ENCODE data around the gene FGA. TPM values are rescaled to one million over a fixed set of nuclear protein-coding genes. Genes with fewer than 3 reads are reported as not detected.

FGA gene
- polyA plus RNA-seq, 1 of the 3 experiments (the other 2 are of a cell fraction) = not detected

DNA sequence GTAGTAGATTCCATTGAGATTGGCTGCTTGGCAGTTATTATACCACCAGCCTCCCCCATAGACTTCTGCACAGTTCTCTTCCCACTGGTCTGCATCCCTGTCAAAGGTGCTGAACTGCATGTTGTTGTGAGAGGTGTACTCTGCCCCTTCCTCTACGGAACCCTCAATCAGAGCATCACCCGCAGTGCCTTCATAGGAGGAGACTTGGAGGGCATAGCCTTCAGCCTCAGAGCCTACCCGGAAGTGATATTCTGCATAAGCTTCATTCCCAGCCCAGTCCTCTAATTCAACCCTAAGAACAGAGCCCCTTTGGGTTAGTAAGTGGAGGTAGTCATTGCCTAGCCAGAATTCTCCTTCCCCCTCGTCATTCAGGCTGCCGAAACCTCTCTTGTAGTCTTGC is 6.3 kb downstream of the FGA start:
- CTCF ChIA-PET = interaction anchor here (2.6 kb wide), 1 partner anchor 11 kb away, joined by 6 read pairs; no protein-coding TSS in a partner anchor
- Histone ChIP-seq H3K4me1 (ENCODE audit: control insufficient read depth in 1 of 2, insufficient read depth in 2 of 2, low read depth in 1 of 2, low read length in 1 of 2) (no peaks in the 10 kb centered on the region), H3F3A (replicated peaks; ENCODE audit: insufficient read depth) (no peaks in the 10 kb centered on the region), H3K4me2 (no peak overlapping the region), H2AFZ (ENCODE audit: low read depth) (no peak overlapping the region), H3K79me2 (ENCODE audit: insufficient read depth) (no peaks in the 10 kb centered on the region), H3K27ac (ENCODE audit: low read depth in 2 of 2, low read length in 1 of 2) (no peak overlapping the region), H3K36me3 (replicated peaks in 1 of 2; ENCODE audit: control insufficient read depth in 1 of 2, insufficient read depth in 2 of 2, low read length in 1 of 2) (no peaks in the 10 kb centered on the region), H4K20me1 (ENCODE audit: insufficient read depth) (no peaks in the 10 kb centered on the region), H3K4me3 (ENCODE audit: low read depth in 2 of 2, low read length in 1 of 2) (no peak overlapping the region), H3K9me3 (no peaks in the 10 kb centered on the region), H3K9me2 (no peaks in the 10 kb centered on the region; the same call in 1 of the 2 replicates), H3K9ac (no peak overlapping the region), H3K27me3 (ENCODE audit: insufficient read depth) (peaks cover 7% of the 10 kb centered on the region; the same call in 1 of the 2 replicates)
- 8% methylated on average over 5 of the region's 5 CpGs for WGBS (ENCODE audit: low lambda C conversion rate)
- TF ChIP-seq, protein P1, sequence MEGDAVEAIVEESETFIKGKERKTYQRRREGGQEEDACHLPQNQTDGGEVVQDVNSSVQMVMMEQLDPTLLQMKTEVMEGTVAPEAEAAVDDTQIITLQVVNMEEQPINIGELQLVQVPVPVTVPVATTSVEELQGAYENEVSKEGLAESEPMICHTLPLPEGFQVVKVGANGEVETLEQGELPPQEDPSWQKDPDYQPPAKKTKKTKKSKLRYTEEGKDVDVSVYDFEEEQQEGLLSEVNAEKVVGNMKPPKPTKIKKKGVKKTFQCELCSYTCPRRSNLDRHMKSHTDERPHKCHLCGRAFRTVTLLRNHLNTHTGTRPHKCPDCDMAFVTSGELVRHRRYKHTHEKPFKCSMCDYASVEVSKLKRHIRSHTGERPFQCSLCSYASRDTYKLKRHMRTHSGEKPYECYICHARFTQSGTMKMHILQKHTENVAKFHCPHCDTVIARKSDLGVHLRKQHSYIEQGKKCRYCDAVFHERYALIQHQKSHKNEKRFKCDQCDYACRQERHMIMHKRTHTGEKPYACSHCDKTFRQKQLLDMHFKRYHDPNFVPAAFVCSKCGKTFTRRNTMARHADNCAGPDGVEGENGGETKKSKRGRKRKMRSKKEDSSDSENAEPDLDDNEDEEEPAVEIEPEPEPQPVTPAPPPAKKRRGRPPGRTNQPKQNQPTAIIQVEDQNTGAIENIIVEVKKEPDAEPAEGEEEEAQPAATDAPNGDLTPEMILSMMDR (IDR thresholded peaks at IDR 0.05) = no peak
- no peak for TF ChIP-seq TAF1 (IDR thresholded peaks at IDR 0.05; ENCODE audit: borderline replicate concordance, low read depth, low read length)
- DNase-seq = no peak
- POLR2A ChIA-PET = no interaction called here

DNA sequence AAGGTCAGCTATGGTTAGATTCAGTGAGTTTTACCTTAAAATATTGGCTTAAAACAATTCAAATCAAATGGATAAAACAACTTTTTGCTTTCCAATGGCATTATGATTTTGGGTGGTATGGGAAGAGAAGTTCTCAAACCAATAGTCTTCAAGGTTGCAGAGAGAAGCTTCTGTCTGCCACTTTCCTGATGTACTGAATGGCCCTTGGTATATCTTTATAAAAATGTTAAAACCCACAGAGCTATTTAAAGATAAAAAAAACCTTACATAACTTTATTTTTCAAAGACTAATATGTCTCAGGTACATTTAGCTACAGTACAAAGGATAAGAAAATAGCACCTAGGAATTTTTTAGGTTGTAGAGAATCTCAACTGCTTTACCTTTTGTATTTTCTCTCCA is 6.9 kb downstream of the FGA start:
- POLR2A ChIA-PET = no interaction called here
- H3K9me3 ChIP-seq = no peaks in the 10 kb centered on the region

More for the DNA sequence above, 6.9 kb downstream of the FGA start:
- H3K9me2 ChIP-seq = no peaks in the 10 kb centered on the region; the same call in 1 of the 2 replicates
- H3K4me2 ChIP-seq = no peak overlapping the region
- H3F3A ChIP-seq (replicated peaks; ENCODE audit: insufficient read depth) = no peaks in the 10 kb centered on the region
- TF ChIP-seq SMC3 (IDR thresholded peaks at IDR 0.05; ENCODE audit: low read depth, low read length) (no peak), MEF2A (IDR thresholded peaks at IDR 0.05; ENCODE audit: borderline replicate concordance, low read depth) (no peak), YY1 (IDR thresholded peaks at IDR 0.05; ENCODE audit: low read depth) (no peak), SIN3A (IDR thresholded peaks at IDR 0.05; ENCODE audit: borderline replicate concordance, low read depth, low read length) (no peak), NRF1 (IDR thresholded peaks at IDR 0.05; ENCODE audit: low read depth, low read length) (no peak), TAF1 (IDR thresholded peaks at IDR 0.05; ENCODE audit: borderline replicate concordance, low read depth, low read length) (no peak), FOXM1 (IDR thresholded peaks at IDR 0.05; ENCODE audit: low read depth) (no peak), NFIC (IDR thresholded peaks at IDR 0.05; ENCODE audit: borderline replicate concordance) (no peak), FOXJ3 (CRISPR knock-in tag; IDR thresholded peaks at IDR 0.05) (no peak), EP300 (IDR thresholded peaks at IDR 0.05; ENCODE audit: borderline replicate concordance in 1 of 2, low read depth in 1 of 2, low read length in 1 of 2) (no peak), GABPA (IDR thresholded peaks at IDR 0.05; ENCODE audit: low read depth) (no peak), RFX5 (IDR thresholded peaks at IDR 0.05; ENCODE audit: low read length) (no peak)
- TF ChIP-seq, protein P2, sequence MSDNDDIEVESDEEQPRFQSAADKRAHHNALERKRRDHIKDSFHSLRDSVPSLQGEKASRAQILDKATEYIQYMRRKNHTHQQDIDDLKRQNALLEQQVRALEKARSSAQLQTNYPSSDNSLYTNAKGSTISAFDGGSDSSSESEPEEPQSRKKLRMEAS (IDR thresholded peaks at IDR 0.05; ENCODE audit: low read depth) = no peak
- TF ChIP-seq, protein P3, sequence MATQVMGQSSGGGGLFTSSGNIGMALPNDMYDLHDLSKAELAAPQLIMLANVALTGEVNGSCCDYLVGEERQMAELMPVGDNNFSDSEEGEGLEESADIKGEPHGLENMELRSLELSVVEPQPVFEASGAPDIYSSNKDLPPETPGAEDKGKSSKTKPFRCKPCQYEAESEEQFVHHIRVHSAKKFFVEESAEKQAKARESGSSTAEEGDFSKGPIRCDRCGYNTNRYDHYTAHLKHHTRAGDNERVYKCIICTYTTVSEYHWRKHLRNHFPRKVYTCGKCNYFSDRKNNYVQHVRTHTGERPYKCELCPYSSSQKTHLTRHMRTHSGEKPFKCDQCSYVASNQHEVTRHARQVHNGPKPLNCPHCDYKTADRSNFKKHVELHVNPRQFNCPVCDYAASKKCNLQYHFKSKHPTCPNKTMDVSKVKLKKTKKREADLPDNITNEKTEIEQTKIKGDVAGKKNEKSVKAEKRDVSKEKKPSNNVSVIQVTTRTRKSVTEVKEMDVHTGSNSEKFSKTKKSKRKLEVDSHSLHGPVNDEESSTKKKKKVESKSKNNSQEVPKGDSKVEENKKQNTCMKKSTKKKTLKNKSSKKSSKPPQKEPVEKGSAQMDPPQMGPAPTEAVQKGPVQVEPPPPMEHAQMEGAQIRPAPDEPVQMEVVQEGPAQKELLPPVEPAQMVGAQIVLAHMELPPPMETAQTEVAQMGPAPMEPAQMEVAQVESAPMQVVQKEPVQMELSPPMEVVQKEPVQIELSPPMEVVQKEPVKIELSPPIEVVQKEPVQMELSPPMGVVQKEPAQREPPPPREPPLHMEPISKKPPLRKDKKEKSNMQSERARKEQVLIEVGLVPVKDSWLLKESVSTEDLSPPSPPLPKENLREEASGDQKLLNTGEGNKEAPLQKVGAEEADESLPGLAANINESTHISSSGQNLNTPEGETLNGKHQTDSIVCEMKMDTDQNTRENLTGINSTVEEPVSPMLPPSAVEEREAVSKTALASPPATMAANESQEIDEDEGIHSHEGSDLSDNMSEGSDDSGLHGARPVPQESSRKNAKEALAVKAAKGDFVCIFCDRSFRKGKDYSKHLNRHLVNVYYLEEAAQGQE (IDR thresholded peaks at IDR 0.05; ENCODE audit: low read depth, low read length) = no peak
- TF ChIP-seq, protein P4, sequence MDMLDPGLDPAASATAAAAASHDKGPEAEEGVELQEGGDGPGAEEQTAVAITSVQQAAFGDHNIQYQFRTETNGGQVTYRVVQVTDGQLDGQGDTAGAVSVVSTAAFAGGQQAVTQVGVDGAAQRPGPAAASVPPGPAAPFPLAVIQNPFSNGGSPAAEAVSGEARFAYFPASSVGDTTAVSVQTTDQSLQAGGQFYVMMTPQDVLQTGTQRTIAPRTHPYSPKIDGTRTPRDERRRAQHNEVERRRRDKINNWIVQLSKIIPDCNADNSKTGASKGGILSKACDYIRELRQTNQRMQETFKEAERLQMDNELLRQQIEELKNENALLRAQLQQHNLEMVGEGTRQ (IDR thresholded peaks at IDR 0.05; ENCODE audit: borderline replicate concordance, low read depth, low read length) = no peak
- TF ChIP-seq, protein P5, sequence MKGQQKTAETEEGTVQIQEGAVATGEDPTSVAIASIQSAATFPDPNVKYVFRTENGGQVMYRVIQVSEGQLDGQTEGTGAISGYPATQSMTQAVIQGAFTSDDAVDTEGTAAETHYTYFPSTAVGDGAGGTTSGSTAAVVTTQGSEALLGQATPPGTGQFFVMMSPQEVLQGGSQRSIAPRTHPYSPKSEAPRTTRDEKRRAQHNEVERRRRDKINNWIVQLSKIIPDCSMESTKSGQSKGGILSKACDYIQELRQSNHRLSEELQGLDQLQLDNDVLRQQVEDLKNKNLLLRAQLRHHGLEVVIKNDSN (IDR thresholded peaks at IDR 0.05; ENCODE audit: borderline replicate concordance, low read depth) = no peak
- no peaks in the 10 kb centered on the region for H3K4me1 ChIP-seq (ENCODE audit: control insufficient read depth in 1 of 2, insufficient read depth in 2 of 2, low read depth in 1 of 2, low read length in 1 of 2)
- H3K27ac ChIP-seq (ENCODE audit: low read depth in 2 of 2, low read length in 1 of 2) = no peak overlapping the region
- H3K79me2 ChIP-seq (ENCODE audit: insufficient read depth) = no peaks in the 10 kb centered on the region
- H4K20me1 ChIP-seq (ENCODE audit: insufficient read depth) = no peaks in the 10 kb centered on the region
- H2AFZ ChIP-seq (ENCODE audit: low read depth) = no peak overlapping the region
- H3K9ac ChIP-seq = no peak overlapping the region
- H3K36me3 ChIP-seq (replicated peaks in 1 of 2; ENCODE audit: control insufficient read depth in 1 of 2, insufficient read depth in 2 of 2, low read length in 1 of 2) = no peaks in the 10 kb centered on the region
- CTCF ChIA-PET = interaction anchor here (1.4 to 2.6 kb wide), 2 partner anchors 11 to 77 kb away, joined by 3 to 6 read pairs; no protein-coding TSS in a partner anchor
- H3K27me3 ChIP-seq (ENCODE audit: insufficient read depth) = peaks cover 5% of the 10 kb centered on the region; the same call in 1 of the 2 replicates
- DNase-seq = no peak
- H3K4me3 ChIP-seq (ENCODE audit: low read depth in 2 of 2, low read length in 1 of 2) = no peak overlapping the region
